AG04449 (cell line): ENCODE measurements around the gene VAT1L.
A peak's percentile ranks its signal among the peaks of the same experiment; 100 is the strongest.

ENCODE experiments used
- CTCF ChIA-PET: fragments of 350-600 bp; formaldehyde crosslinking; extraction: SDS; loops from one replicate; lab custom pipeline; 2021; ENCODE audit warnings: antibody characterized with exemption; lab: Yijun Ruan, JAX
- POLR2A ChIA-PET: fragments of 400-600, 350-600 bp; formaldehyde crosslinking; extraction: SDS; loops from one replicate; lab custom pipeline; 2020; ENCODE audit warnings: antibody characterized with exemption, inconsistent platforms; lab: Yijun Ruan, JAX
- DNase-seq: peaks from one replicate; pipeline ENCODE4 v3.0.0-alpha.2; 2010; ENCODE audit warnings: low read depth, low spot score
- H3K4me3 ChIP-seq: 2 replicates; pipeline ENCODE4 v1.5.1; 2011; ENCODE audit warnings: low read depth, mild to moderate bottlenecking, control low read depth, low read length
- TF ChIP-seq, protein P1 (sequence below): IDR thresholded peaks from one replicate; pipeline ENCODE4 v1.5.1; 2011; ENCODE audit warnings: mild to moderate bottlenecking, moderate library complexity, low read length, control low read depth, inconsistent platforms; ENCODE audit not compliant: insufficient read depth; ENCODE audit errors: missing control alignments

The VAT1L gene, protein sequence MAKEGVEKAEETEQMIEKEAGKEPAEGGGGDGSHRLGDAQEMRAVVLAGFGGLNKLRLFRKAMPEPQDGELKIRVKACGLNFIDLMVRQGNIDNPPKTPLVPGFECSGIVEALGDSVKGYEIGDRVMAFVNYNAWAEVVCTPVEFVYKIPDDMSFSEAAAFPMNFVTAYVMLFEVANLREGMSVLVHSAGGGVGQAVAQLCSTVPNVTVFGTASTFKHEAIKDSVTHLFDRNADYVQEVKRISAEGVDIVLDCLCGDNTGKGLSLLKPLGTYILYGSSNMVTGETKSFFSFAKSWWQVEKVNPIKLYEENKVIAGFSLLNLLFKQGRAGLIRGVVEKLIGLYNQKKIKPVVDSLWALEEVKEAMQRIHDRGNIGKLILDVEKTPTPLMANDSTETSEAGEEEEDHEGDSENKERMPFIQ

DNA sequence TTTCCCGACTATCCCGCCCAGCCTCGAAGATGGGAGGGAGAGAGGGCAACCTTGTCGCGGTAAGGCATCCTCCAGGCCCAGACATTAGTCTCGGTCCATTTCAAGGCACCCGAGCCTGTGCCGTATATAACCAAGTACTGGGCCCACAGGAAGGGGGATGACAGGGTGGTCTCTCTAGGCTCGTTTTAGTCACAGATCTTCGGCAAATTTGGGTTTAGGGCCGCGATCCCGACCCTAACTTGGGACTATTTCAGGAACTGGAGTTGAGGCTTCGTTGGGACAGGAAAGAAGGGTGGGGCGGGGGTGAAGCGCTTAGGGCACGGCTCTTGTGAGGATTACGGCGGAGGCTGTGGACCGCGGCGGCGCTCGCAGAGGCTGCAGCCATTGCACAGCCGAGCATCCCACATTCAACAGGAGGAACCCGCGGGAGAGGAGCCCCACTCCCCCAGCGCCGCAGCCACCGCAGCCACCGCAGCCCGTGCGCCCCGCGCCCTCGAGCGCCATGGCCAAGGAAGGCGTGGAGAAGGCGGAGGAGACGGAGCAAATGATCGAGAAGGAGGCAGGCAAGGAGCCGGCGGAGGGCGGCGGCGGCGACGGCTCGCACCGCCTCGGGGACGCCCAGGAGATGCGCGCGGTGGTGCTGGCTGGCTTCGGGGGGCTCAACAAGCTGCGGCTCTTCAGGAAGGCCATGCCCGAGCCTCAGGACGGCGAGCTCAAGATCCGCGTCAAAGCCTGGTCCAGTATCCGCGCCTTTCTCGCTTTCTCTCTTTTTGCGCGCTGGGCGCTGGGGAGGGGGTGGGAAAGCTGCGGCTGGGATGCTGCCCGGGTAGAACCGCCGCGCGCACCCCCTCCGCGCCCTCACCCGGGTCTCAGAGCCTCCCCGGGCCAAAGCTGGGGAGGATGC lies at the start of gene VAT1L:
Gene VAT1L, plus strand, starts transcription at position 384 of the 904 bp plus-strand sequence. Its CDS starts 119 bp downstream, at position 503.
- ChIA-PET POLR2A (interaction anchor here (1.0 to 1.7 kb wide), 2 partner anchors 8 to 45 kb away, joined by 3 to 6 read pairs; no protein-coding TSS in a partner anchor), CTCF (interaction anchor here (2.8 to 3.1 kb wide), 3 partner anchors 7 to 181 kb away, joined by 10 to 16 read pairs (median 13); no protein-coding TSS in a partner anchor)
- no peak for DNase-seq
- TF ChIP-seq, protein P1, sequence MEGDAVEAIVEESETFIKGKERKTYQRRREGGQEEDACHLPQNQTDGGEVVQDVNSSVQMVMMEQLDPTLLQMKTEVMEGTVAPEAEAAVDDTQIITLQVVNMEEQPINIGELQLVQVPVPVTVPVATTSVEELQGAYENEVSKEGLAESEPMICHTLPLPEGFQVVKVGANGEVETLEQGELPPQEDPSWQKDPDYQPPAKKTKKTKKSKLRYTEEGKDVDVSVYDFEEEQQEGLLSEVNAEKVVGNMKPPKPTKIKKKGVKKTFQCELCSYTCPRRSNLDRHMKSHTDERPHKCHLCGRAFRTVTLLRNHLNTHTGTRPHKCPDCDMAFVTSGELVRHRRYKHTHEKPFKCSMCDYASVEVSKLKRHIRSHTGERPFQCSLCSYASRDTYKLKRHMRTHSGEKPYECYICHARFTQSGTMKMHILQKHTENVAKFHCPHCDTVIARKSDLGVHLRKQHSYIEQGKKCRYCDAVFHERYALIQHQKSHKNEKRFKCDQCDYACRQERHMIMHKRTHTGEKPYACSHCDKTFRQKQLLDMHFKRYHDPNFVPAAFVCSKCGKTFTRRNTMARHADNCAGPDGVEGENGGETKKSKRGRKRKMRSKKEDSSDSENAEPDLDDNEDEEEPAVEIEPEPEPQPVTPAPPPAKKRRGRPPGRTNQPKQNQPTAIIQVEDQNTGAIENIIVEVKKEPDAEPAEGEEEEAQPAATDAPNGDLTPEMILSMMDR = no peak
- peak within 1 kb of the TSS; percentile 85 for H3K4me3 ChIP-seq

DNA sequence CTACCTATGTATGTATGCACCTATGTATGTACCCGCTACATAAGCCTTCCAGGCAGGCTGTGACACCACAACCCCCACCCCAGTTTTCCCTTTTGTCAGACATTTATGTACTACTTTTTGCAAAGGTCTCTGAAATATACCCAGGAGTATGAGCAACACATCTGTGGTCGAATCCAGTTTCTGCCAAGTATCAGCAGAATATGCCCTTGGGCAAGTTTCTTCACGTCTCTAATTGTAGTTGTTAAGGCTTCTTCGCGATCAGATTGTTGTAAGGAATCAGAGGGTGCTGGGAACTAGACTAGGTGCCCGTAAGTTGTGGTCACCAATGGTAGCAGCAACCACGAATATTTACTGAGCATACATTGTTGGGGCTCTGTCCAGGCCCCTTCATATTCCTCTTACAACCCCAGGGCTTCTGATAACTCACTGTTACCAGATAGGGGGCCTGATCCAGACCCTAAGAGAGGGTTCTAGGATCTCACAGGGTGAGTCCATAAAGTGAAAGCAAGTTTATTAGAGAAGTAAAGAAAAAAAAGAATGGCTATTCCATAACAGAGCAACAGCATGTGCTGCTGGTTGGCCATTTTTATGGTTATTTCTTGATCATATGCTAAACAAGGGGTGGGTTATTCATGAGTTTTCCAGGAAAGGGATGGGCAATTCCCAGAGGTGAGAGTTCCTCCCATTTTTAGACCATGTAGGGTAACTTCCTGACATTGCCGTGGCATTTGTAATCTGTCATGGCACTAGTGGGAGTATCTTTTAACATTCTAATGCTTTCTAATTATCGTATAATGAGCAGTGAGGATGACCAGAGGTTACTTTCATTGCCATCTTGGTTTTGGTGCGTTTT lies 49.4 kb upstream of the VAT1L start:
- TF ChIP-seq, protein P1 = no peak
- ChIA-PET CTCF (no interaction called here), POLR2A (no interaction called here)
- no peak overlapping the region for H3K4me3 ChIP-seq
- no peak for DNase-seq

DNA sequence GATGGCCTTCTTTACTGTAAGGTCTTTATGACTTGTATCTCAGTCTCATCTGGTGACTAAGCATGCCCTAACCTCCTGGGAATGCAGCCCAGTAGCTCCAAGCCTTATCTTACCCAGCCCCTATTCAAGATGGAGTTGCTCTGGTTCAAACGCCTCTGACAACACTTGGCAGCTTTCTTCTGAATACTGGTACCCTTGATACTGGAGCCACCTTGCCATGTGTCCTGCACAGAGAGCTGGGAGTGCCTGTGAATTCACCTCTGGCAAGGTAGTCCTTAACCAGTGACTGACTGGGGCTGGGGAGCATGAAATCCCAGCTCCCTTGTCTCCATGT lies 48.8 kb upstream of the VAT1L start:
- CTCF ChIA-PET = no interaction called here

DNA sequence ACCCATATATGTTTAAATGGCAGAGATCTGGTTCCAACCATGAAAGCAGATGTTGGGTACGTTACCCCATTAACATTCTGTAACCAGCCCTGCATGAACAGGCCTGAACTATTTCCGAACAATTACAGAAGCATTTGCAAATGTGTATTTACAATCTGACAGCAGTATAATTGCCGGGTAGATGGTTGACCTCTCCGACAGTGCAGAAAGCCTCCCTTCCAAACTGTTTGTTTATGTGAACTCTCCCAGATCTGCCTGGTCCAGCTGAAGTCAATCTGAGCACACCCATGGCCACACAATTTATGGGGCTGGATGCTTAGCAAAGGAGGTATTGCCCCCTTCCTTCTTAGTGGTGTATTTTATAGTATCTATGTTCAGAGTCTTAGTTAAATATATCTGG lies 44.2 kb upstream of the VAT1L start:
- H3K4me3 ChIP-seq = no peak overlapping the region
- POLR2A ChIA-PET = no interaction called here
- TF ChIP-seq, protein P1 = no peak
- no peak for DNase-seq
- CTCF ChIA-PET = interaction anchor here (1.8 kb wide), 1 partner anchor 12 kb away, joined by 7 read pairs; no protein-coding TSS in a partner anchor

More for the DNA sequence above, 48.8 kb upstream of the VAT1L start:
- POLR2A ChIA-PET = no interaction called here
- TF ChIP-seq, protein P1 = no peak
- H3K4me3 ChIP-seq = no peak overlapping the region
- no peak for DNase-seq

DNA sequence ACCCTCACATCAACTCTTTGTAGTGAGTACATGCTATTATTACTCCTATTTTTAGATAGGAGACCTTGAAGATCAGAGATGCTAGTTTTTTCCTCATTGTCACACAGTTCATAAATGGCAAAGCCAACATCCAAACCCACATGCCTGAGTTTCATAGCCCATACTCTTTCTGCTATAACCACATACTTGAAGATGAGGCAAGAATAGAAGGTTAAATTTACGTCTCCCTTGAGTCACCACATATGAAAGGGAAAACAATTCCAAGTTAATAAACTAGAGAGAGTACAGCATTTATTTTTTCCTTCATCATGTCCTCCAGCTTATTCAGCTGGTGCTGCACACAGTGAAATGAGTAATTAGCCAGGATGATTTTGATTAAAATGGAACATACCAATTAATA lies 42.4 kb upstream of the VAT1L start:
- POLR2A ChIA-PET = no interaction called here
- CTCF ChIA-PET = no interaction called here
- DNase-seq = no peak
- H3K4me3 ChIP-seq = no peak overlapping the region
- TF ChIP-seq, protein P1 = no peak
